Prostate gland (tissue), 2 donors: ENCODE results near the gene OR2F2. TPM values are rescaled to one million over a fixed set of nuclear protein-coding genes. Genes with fewer than 3 reads are reported as not detected.

ENCODE experiments used
- DNase-seq: peaks from one replicate; pipeline ENCODE4 v3.0.0-alpha.2; 2019; ENCODE audit warnings: low spot score
- H3K27ac ChIP-seq, 2 donors: fragments of 200-600 bp; sonication (generic); 2 replicates each; pipeline ENCODE4 v1.5.1; 2017 to 2019
- H3K27me3 ChIP-seq: fragments of 200-600 bp; sonication (generic); replicated peaks from 2 replicates; pipeline ENCODE4 v1.5.1; 2019; ENCODE audit not compliant: insufficient read depth
- H3K36me3 ChIP-seq, 2 donors: fragments of 200-600 bp; sonication (generic); 1 replicate in 1 of 2; 2 replicates in 1 of 2; pipeline versions ENCODE4 v1.5.1 to v1.8.1; 2017 to 2019
- H3K4me1 ChIP-seq: fragments of 200-600 bp; sonication (generic); replicated peaks from 2 replicates; pipeline ENCODE4 v1.5.1; 2019
- H3K4me3 ChIP-seq, 2 donors: fragments of 200-600 bp; sonication (generic); 2 replicates each; pipeline ENCODE4 v1.5.1; 2017 to 2019
- H3K9me3 ChIP-seq: fragments of 200-600 bp; sonication (generic); 2 replicates; pipeline ENCODE4 v1.5.1; 2017
- CTCF ChIP-seq, 4 experiments: fragments of 200-600 bp in 2 of 4; fragments of 450-650 bp in 2 of 4; sonication (generic) in 2 of 4; IDR thresholded peaks; 1 replicate in 3 of 4; 2 replicates in 1 of 4; pipeline ENCODE4 v1.5.1; 2016 to 2019; ENCODE audit warnings: antibody characterized with exemption in 4 of 4, mild to moderate bottlenecking in 2 of 4, moderate library complexity in 2 of 4
- POLR2A ChIP-seq: fragments of 450-650 bp; IDR thresholded peaks from one replicate; pipeline ENCODE4 v1.6.1; 2016; ENCODE audit warnings: antibody characterized with exemption, mild to moderate bottlenecking
- POLR2AphosphoS5 ChIP-seq: sonication (generic); formaldehyde crosslinking; IDR thresholded peaks from one replicate; pipeline ENCODE4 v1.6.1; 2017; ENCODE audit warnings: antibody characterized with exemption
- WGBS: methylation state at CpG from one replicate; pipeline ENCODE4 v1.1.5; 2018; 5-methylcytosine and 5-hydroxymethylcytosine counted together
- intact Hi-C: fragments of 100-400 bp; cut with DNase I; formaldehyde crosslinking; loops from one replicate; pipeline ENCODE4 v1.14.2; 2022
- total RNA-seq, 2 donors: library from RNA; depleted of rRNA; stranded (reverse); fragments of >200 nt; gene quantifications; one replicate each; pipeline ENCODE4 v1.1.0, GENCODE V29; 2016

OR2F2 gene
- not detected for total RNA-seq

DNA sequence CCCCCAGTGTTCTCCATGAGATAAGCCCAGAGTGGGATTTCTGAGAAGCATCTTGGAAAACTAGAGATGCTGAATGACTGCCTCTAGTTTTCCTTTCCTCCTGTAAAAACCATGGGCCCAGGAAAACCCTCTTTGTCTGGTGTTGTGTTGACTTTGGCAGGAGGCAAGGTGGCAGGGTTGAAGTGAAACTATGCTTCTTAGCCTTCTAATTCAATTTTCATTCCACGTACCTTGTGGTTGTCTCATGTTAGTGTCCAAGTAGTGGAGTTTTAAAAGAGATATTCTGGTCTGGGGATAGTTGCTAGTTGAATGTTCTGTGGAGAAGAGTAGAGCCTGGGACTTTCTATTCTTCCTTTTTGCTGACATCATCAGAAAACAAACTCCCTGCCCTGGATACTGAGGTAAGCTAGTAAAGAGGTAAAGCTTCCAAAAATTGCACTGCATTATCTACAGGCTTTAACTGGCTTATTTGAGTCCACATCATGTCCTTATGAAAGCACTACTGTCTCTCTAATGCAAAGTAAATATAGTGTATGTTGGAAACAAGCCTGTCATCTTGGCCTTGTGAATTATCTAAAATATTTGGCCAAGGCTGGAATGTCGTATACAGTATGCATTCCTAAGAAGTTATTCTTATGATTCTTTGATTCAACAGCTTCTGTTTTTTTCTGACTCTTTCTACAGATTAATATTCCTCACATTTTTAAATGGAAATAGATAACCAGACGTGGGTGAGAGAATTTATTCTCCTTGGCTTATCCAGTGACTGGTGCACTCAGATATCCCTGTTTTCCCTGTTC, at the start of gene OR2F2:
Gene OR2F2, plus strand, starts transcription at position 708 of the 800 bp plus-strand sequence. Its CDS starts 0 bp downstream, at position 708.
- intact Hi-C loops: no loop called here
- 58% methylated on average over 3 of the region's 3 CpGs for WGBS
- no peaks in the 10 kb centered on the region for H3K9me3 ChIP-seq
- H3K27me3 ChIP-seq: no peaks in the 10 kb centered on the region
- H3K4me1 ChIP-seq: no peaks in the 10 kb centered on the region
- no peaks in the 10 kb centered on the region for H3K36me3 ChIP-seq
- H3K4me3 ChIP-seq: no peak within 1 kb of the TSS
- TF ChIP-seq POLR2AphosphoS5 (no peak), POLR2A (no peak), CTCF (IDR thresholded peaks at IDR 0.05) (no peak)
- H3K27ac ChIP-seq: no peak within 1 kb of the TSS
- no peak for DNase-seq

GRCh38 chr7:143885951-143886350, 49.1 kb upstream of the OR2F2 start:
- no peak overlapping the region for H3K27ac ChIP-seq
- H3K4me1 ChIP-seq: no peaks in the 10 kb centered on the region
- no peak for TF ChIP-seq POLR2AphosphoS5
- TF ChIP-seq CTCF (IDR thresholded peaks at IDR 0.05): no peak
- TF ChIP-seq POLR2A: no peak
- intact Hi-C loops: no loop called here
- 76% methylated on average over 3 of the region's 3 CpGs for WGBS
- H3K27me3 ChIP-seq: no peaks in the 10 kb centered on the region
- no peaks in the 10 kb centered on the region for H3K36me3 ChIP-seq
- DNase-seq: no peak
- no peak overlapping the region for H3K4me3 ChIP-seq
- no peaks in the 10 kb centered on the region for H3K9me3 ChIP-seq

DNA sequence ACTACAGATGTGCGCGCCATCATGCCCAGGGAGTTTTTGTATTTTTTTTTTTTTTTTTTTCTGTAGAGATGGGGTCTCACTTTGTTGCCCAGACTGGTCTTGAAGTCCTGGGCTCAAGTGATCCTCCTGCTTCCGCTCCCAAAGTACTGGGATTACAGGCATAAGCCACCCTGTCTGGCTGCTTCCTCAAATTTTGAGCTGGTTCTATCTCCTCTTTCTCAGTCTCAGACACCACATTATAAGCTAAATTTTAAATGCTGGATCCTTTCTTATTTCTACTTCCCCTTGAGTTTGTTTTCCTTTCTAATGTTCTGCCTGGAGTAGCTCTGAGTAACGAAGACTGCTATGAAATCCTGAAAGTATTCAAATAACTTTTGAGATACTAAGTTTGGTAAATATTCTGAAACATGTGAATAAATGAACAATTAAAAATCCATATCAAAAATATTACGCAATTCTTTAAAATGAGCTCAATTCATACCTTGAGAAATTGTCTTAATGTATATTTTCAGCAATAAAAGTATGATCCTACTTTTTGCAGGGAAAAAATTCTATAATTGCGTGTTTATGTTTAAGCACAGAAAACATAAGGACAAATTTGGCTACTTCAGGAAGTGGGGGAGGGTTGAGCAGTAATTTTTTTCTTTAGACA, 48.1 kb upstream of the OR2F2 start:
- TF ChIP-seq CTCF (IDR thresholded peaks at IDR 0.05): no peak
- TF ChIP-seq POLR2A: no peak
- no peak for TF ChIP-seq POLR2AphosphoS5
- no peak for DNase-seq
- no peaks in the 10 kb centered on the region for H3K4me1 ChIP-seq
- H3K36me3 ChIP-seq: no peaks in the 10 kb centered on the region
- H3K4me3 ChIP-seq: no peak overlapping the region
- no peak overlapping the region for H3K27ac ChIP-seq
- H3K27me3 ChIP-seq: no peaks in the 10 kb centered on the region
- no peaks in the 10 kb centered on the region for H3K9me3 ChIP-seq
- intact Hi-C loops: no loop called here
- 93% methylated on average over 6 of the region's 6 CpGs for WGBS

- no peaks in the 10 kb centered on the region for H3K27me3 ChIP-seq
- H3K9me3 ChIP-seq: no peaks in the 10 kb centered on the region
- no peak overlapping the region for H3K27ac ChIP-seq
- no peaks in the 10 kb centered on the region for H3K36me3 ChIP-seq
- 99% methylated on average over 2 of the region's 2 CpGs for WGBS
- H3K4me3 ChIP-seq: no peak overlapping the region
- H3K4me1 ChIP-seq: no peaks in the 10 kb centered on the region
- intact Hi-C loops: no loop called here
- DNase-seq: no peak
- TF ChIP-seq CTCF (IDR thresholded peaks at IDR 0.05) (no peak), POLR2A (no peak), POLR2AphosphoS5 (no peak)
Measured at GRCh38 chr7:143889068-143889467, 46.0 kb upstream of the OR2F2 start.
